G401 (cell line): ENCODE measurements around the gene PCBP4. TPM values are rescaled to one million over a fixed set of nuclear protein-coding genes. Genes with fewer than 3 reads are reported as not detected.

Experiments
- DNase-seq: peaks from one replicate; pipeline ENCODE4 v3.0.0-alpha.2; 2015; ENCODE audit warnings: low spot score
- in situ Hi-C: cut with HindIII; loops from 2 replicates; pipeline ENCODE4 v1.10.0; 2016; ENCODE audit warnings: low sequenced_read_pairs, mixed read lengths
- total RNA-seq: library from RNA; depleted of rRNA; stranded (reverse); fragments of >200 nt; shearing (Covaris generic); gene quantifications from 2 replicates; pipeline ENCODE4 v1.2.3, GENCODE V29; 2014

PCBP4 gene
- total RNA-seq, 1 experiment from 2014 or later: 57.1 TPM

DNA sequence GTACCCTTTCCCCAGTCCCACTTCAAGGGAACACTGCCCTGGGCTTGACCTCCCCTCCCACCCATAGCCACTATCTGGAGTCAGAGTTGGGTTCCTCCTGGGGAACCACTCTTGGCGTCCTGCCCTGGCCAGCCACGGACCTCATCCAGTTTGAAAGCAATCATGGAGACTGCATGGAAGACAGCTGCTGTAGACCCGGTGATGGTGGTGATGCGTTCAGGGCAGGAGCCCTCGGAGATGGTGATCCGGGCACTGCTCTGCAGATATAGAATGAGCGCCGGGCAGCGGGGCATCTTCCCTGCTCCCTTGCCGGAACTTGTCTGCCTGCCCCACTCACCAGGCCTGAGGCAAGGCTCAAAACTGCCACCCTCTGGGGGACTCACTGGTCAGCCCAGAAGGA, 6.9 kb downstream of the PCBP4 start:
- no peak for DNase-seq
- in situ Hi-C loops: no loop called here

DNA sequence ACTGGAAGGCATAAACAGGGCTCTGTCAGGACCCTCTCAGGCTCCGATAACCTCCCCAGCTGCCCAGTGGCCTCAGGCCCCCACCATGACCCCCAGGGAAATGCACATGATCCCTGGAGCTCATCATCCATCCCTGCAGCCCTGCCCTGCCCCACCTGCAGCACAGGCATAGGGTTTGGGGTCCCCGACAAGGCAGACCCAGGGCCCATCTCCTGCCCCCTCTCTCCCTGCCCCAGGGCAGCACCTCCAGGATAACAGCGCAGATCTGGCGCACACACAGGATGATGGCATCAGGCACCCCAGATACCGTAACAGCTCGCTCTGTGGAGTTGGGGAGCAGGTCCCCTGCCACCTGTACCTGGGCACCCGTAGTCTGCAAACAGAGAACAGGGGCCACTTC, 7.6 kb downstream of the PCBP4 start:
- in situ Hi-C loops: no loop called here

DNA sequence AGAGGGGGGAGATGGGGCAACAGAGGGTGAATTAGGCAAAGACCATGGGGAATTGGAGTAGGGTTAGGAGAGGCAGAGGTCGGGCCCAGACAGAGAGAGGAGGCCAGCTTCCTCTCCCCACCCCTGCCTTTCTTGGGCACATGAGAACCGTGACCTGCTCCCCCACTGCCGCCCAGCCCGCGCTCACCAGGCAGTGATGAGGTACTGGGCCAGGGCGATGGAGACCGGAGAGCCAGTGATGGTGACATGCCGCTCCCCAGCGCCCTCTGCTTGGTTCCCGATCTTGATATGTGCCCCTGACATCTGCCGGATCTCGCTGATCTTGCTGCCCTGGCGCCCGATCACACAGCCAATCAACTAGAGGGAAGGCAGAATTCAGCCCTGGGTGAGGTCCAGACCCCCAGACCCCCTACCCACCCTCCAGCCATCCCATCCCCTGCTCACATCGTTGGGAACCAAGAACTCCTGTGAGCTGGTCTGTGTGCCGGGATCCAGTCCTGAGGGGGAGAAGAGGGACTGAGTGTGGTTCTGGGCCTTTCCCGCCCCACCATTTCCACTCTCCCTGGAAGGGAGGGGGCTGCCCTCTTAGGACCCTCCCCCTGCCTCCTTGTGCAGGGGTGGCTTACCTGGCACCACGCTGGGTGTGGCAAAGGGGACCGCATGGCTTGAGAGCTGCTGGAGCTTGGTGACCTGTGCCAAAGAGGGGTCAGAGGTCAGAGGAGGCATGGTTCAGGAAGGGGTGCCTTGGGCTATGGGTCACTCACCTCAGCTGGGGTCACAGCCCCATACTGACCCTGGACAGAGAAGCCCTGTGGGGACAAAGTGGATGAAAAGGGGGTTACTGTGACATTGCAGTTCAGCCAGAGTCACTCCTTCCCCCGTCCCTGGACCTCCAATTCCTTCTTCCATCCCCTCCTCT, 8.4 kb downstream of the PCBP4 start:
- in situ Hi-C loops: no loop called here

More for the DNA sequence above, 7.6 kb downstream of the PCBP4 start:
- no peak for DNase-seq

DNA sequence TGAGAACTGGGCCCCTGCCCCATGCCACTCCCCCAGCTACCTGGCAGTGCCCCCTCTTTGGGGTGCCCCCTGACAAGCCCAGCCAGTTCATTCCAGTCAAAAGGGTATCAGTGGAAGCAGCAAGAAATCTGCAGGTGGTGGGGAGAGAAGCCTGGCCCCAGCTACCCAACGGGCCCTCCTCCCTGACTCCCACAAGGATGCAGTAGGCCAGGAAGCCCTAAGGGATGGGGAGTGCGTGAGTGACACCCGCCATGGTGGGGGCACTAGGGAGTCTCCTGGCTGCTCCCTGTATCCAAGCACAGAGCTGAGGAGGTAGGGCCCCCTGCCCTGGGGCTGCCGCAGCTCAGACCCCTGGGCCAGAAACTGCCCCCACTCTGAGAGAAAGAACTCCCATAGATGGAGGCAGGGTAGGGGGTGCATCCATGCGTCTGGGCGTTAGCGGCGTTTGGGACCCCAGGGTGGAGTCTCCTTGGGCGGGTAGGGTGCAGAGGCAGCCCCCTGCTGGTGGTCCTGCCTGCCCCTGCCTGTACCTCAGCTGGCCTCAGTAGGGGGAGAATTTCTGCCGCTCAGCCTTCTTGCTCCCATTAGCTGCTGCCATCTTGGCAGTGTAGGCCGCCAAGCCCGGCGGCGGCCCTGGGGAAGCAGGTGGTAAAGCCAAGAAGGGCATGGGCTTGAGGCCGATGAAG, 9.6 kb downstream of the PCBP4 start:
- in situ Hi-C loops: no loop called here
- DNase-seq: no peak

More for the DNA sequence above, 8.4 kb downstream of the PCBP4 start:
- DNase-seq: no peak

DNA sequence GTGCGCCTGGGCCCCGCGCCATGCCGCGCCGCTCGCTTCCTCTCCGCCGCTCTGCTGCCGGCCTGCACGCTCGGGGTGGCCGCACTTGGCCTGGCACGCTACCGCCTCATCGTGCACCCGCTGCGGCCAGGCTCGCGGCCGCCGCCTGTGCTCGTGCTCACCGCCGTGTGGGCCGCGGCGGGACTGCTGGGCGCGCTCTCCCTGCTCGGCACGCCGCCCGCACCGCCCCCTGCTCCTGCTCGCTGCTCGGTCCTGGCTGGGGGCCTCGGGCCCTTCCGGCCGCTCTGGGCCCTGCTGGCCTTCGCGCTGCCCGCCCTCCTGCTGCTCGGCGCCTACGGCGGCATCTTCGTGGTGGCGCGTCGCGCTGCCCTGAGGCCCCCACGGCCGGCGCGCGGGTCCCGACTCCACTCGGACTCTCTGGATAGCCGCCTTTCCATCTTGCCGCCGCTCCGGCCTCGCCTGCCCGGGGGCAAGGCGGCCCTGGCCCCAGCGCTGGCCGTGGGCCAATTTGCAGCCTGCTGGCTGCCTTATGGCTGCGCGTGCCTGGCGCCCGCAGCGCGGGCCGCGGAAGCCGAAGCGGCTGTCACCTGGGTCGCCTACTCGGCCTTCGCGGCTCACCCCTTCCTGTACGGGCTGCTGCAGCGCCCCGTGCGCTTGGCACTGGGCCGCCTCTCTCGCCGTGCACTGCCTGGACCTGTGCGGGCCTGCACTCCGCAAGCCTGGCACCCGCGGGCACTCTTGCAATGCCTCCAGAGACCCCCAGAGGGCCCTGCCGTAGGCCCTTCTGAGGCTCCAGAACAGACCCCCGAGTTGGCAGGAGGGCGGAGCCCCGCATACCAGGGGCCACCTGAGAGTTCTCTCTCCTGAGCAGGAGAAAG, 11.1 kb downstream of the PCBP4 start:
- in situ Hi-C loops: no loop called here
- DNase-seq: peak; percentile 67

DNA sequence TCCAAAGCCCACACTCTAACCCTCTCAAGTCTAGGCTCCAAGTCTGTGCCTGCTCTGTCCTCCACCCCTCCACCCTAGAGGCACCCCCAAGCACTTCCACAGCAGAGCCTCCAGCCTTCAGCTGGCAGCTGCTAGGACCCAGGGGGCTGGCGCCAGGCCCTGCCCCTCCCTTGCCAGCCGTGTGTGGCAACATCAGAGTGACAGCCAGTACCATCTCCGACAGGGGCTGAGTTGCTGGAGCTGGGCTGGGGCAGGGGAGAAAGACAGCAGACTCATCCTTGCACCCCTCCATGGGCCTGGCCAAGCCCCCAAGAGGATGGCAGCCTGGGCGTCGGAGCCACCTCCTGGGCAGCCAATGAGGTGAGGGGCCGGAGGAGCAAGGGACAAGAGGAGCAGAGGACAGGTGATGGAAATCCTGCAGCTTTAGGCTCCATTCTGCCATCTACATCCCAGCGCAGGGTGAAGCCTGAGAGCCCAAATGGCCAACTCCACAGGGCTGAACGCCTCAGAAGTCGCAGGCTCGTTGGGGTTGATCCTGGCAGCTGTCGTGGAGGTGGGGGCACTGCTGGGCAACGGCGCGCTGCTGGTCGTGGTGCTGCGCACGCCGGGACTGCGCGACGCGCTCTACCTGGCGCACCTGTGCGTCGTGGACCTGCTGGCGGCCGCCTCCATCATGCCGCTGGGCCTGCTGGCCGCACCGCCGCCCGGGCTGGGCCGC, 11.9 kb downstream of the PCBP4 start, which contains the start of gene GPR62:
Gene GPR62, plus strand, starts transcription at position 207 of the 718 bp plus-strand sequence. Its CDS starts 272 bp downstream, at position 479.
- DNase-seq: peak; percentile 51
- in situ Hi-C loops: no loop called here

DNA sequence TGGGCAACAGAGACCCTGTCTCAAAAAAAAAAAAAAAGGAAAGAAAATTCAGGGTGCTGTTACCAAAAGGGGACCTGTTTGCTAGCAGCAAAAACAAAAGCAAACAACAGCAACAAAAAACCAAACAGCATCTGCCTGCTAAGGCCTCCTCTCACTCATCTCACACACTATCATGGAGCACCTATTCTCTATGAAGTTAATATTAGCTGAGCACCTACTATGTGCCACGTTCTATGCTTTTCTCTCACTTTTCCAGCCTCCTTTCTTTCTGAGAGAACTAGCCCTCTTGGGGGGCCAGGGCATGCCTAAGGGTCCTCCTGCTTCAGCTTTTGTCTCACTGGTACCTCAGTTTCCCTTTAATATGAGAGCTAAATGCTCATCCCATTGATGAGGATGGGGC, 12.5 kb downstream of the PCBP4 start:
- DNase-seq: no peak
- in situ Hi-C loops: no loop called here

DNA sequence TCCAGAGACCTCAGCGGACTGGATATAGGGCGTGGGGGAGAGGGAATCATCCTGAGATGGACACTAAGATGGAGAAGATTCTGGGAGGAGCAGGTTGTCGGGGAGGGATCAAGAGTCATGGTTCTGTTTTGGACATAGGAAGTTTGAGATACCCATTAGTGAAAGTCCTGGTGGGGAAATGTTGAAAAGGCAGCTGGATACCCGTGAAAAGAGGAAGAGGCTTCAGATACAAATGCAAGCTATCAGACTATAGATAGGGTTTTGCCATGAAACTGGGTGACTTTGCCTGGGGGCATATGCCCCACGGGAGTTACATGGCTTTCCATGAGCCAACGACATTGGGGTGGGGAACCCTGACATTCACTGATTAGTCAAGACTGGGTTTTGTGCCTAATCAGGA, 13.1 kb downstream of the PCBP4 start:
- in situ Hi-C loops: no loop called here
- no peak for DNase-seq

DNA sequence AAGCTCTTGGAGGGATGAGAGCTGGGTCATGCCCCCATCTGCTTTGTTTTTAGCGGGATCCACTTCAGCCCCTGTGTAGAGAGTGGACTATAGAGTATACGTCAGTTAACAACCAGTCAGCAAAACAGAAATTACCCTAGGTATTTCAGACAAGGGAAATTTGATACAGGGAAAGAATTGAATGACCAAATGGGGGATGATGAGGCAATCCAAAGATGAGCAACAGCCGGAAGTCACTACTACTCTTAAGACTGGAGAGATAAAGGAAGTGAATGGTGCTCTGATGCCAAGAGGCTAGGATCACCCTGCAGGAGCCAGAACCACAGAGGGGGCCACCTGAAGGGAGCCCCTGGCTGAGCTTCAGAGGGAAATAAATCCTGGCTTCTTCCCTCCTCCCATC, 13.8 kb downstream of the PCBP4 start:
- in situ Hi-C loops: no loop called here
- no peak for DNase-seq

DNA sequence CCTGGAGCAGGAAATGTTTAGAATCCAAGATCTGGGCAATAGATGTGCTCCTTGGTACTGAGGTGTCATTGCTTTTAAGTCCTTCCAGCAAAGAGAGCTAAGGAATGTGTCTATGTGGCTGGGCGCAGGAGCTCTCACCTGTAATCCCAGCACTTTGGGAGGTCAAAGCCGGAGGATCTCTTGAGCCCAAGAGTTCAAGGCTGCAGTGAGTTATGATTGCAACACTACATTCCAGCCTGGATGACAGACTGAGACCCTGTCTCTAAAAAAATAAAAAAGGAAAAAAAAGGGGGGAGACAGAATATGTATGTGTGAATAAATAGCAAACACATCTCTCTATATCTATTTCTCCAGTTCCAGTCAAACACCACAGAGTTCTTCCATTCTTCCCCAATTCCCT, 16.4 kb downstream of the PCBP4 start:
- in situ Hi-C loops: no loop called here
- no peak for DNase-seq

DNA sequence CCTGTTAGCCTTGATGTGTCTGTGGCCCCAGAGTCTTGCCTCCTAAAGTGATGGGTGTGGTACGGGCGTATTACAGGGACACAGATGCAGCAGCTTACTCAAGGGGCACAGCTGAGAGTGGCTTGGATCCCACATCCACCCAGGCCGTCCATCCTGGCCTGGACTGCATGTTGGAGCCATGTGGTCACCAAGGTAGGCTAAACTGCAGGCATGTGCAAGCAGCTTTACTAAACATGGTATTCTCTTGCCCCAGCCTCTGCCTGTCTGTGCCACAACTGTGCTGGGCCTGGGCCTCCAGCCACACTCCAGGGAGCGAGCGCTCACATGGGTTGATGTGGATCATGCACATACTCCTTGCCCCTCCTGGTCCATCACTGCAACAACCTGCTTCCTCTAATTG, 18.1 kb downstream of the PCBP4 start:
- in situ Hi-C loops: no loop called here

DNA sequence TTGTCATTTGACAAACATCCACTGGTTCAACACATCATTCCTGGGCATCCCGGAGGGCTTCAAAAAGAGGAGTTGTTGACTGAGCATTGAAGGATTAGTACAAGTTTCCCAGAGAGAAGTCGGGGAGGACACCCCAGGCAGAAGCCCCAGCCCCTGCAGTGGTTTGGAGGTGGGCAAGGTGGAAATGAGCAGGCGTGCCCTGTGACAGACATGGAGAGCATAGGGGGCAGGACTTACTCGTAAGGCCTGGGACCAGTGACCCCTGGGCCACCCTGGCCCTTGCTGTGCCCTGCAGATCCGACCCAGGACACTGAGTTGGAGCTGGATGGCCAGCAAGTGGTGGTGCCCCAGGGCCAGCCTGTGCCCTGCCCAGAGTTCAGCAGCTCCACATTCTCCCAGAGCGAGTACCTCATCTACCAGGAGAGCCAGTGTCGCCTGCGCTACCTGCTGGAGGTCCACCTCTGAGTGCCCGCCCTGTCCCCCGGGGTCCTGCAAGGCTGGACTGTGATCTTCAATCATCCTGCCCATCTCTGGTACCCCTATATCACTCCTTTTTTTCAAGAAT, 19.2 kb downstream of the PCBP4 start:
- in situ Hi-C loops: no loop called here
- no peak for DNase-seq

More for the DNA sequence above, 18.1 kb downstream of the PCBP4 start:
- no peak for DNase-seq

DNA sequence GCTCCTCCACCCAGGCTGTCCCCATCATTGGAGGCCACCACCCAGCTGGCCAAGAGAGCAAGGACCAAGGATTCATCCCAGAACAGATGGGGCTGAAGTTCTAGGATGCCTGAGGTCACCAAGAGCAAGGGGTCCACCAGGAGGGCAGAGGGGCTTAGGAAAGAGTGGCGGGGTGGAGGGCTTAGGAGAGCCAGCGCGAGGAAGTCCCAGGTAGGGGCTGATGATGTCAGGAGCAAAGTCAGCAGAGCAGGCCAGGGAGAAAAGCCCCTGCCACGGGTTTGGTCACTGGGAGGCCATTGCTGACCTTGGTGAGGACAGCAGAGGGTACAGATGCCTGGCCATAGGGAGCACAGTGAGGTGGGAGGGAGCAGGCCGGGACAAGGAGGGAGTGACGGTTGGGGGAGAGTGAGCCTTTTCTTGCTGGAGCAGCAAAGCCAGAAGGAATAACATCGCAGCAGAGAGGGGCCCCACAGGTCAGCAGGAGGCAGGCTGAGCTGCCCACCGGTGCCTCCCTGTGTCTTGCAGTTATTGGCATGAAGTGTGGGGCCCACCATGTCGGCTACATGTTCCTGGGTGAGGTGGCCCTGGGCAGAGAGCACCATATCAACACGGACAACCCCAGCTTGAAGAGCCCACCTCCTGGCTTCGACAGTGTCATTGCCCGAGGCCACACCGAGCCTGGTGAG, 19.9 kb downstream of the PCBP4 start:
- DNase-seq: no peak
- in situ Hi-C loops: no loop called here

DNA sequence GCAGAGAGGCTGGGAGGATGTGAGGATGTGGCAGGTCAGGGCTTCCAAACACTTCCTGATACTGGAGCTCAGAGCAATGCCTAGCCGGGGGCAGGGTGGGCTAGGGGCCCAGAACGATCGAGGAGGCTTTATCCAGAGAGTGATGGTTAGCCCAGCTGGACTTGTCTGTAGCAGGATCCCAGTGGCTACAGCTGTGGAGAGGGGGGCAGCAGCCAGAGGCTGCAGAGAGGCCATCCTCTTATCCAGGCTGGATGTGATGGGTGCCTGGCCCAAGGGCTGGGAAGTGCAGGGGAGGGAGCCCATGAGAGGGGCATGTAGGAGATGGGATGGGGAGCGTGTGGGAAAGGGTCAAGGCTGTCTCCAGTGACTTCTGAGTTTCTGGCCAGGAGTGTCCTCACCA, 20.5 kb downstream of the PCBP4 start:
- no peak for DNase-seq
- in situ Hi-C loops: no loop called here

DNA sequence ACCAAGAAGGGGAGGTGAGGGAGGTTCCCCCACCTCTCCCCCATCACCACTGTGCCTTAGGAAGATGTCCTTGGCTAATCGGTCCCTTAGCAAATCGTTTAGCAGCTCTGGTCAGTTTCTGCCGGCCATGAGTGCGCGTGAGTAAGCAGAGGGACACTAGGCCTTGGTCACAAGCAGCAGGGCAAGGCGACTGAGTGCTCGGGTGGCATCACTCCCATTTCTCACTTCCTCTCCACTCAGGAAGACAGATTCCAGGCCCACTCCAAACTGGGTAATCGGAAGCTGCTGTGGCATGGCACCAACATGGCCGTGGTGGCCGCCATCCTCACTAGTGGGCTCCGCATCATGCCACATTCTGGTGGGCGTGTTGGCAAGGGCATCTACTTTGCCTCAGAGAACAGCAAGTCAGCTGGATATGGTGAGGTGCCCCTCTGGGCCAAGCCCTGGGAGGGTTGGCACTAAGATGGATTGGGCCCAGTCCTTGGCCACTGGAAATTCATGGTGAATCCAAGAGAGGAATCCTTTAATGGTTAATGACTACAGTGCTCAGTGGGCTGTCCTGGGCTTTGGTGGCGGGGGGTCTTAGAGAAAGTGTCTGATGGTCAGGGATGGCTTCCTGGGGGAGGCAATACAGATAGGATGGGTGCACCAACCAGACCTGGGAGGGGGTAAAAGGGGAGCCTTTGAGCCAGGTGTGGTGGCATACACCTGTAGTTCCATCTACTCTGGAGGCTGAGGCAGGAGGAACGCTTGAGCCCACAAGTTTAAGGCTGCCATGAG, 21.1 kb downstream of the PCBP4 start:
- DNase-seq: no peak
- in situ Hi-C loops: no loop called here

DNA sequence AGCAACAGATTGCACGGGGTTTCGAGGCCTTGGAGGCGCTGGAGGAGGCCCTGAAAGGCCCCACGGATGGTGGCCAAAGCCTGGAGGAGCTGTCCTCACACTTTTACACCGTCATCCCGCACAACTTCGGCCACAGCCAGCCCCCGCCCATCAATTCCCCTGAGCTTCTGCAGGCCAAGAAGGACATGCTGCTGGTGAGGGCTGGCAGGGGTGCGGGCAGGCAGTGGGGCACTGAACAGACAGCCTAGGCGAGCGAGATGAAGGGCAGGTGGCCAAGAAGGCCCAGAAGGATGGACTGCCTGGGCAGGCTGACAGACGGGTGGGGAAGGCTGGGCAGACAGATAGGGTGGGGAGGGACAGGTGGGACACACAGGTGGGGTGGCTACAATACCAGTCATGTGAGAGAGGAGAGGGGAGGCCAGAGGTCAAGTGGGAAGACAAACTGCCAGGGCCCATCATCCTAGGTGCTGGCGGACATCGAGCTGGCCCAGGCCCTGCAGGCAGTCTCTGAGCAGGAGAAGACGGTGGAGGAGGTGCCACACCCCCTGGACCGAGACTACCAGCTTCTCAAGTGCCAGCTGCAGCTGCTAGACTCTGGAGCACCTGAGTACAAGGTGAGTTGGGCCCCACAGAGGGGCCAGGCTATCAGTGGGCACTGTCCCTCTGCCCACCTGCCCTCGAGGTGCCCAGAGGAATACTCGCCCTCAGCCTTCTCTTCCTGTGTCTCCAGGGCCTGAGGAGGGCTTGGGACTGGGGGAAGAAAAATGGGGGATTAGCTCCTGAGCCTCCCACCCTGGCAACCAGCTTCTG, 22.0 kb downstream of the PCBP4 start:
- DNase-seq: no peak
- in situ Hi-C loops: no loop called here
